Pancreas (tissue), 10 donors: Measurements from ENCODE around the gene LRRC10. TPM values are rescaled to one million over a fixed set of nuclear protein-coding genes. Genes with fewer than 3 reads are reported as not detected.
A peak's percentile ranks its signal among the peaks of the same experiment; 100 is the strongest.

Source experiments
- ATAC-seq, 4 donors: fragments of 200-7000 bp; cut with Tn5 transposase; one replicate each; pipeline versions ENCODE4 v1.8.0 to v1.9.1; 2020; ENCODE audit warnings: mild to moderate bottlenecking in 4 of 4, moderate library complexity in 4 of 4
- DNase-seq, 6 donors: peaks; one replicate each; pipeline ENCODE4 v3.0.0-alpha.2; 2020
- FAIRE-seq: peaks from 2 replicates; lab custom pipeline; 2012; peaks lifted over from hg19 to GRCh38; lab: Jason Lieb, UNC
- H3K27ac ChIP-seq, 4 donors: fragments of 200-600 bp; sonication (generic); 1 replicate in 3 of 4; 2 replicates in 1 of 4; pipeline versions ENCODE4 v1.5.0 to v1.8.0; 2020
- H3K27me3 ChIP-seq, 4 donors: fragments of 200-600 bp; one replicate each; pipeline ENCODE4 v1.8.0; 2021
- H3K36me3 ChIP-seq, 3 donors: fragments of 200-600 bp; sonication (generic) in 1 of 3; one replicate each; pipeline versions ENCODE4 v1.5.0 to v1.8.0; 2020 to 2021
- H3K4me1 ChIP-seq, 3 donors: fragments of 200-600 bp; one replicate each; pipeline ENCODE4 v1.8.0; 2021
- H3K4me3 ChIP-seq, 4 donors: fragments of 200-600 bp; sonication (generic) in 2 of 4; one replicate each; pipeline versions ENCODE4 v1.5.0 to v1.8.0; 2020 to 2021
- H3K9me3 ChIP-seq, 4 donors: fragments of 200-600 bp; one replicate each; pipeline ENCODE4 v1.8.0; 2021
- WGBS, 2 donors: extraction: QIAGEN DNeasy Blood & Tissue Kit; methylation state at CpG; one replicate each; pipeline ENCODE4 v1.1.7; 2013; 5-methylcytosine and 5-hydroxymethylcytosine counted together
- intact Hi-C, 3 donors: fragments of 100-400 bp; cut with DNase I; formaldehyde crosslinking; loops; one replicate each; pipeline versions ENCODE4 v1.11.1 to v1.14.2; 2022
- polyA plus RNA-seq, 2 donors: library from polyadenylated mRNA; stranded (reverse); fragments of 200-250 nt; gene quantifications; one replicate each; pipeline ENCODE4 v1.2.3, GENCODE V29; 2013
- total RNA-seq, 6 donors: library from RNA; stranded (reverse); fragmentation: NEBNext Ultra II Directional in 4 of 6; extraction: Animal tissue kit (Norgen Biotek cat#: 25700) in 4 of 6; gene quantifications; one replicate each; pipeline versions ENCODE4 v1.2.1 to v1.2.4, GENCODE V29; 2021 to 2023
- TF ChIP-seq, protein P1 (sequence below), 4 donors: fragments of 200-600 bp; sonication (generic) in 3 of 4; IDR thresholded peaks; one replicate each; pipeline versions ENCODE4 v1.5.0 to v1.8.0; 2021; ENCODE audit warnings: antibody characterized with exemption in 4 of 4
- donor health status: healthy with polysubstance abuse.
- donor health status: DM: no; HTN: no; CAD: no; lungs with moderate emphysema.
- donor health status: DM: no; HTN: no; CAD: no.
- donor health status: control.
- donor health status: control.
- donor health status: Bipolar disorder and iron deficiency.
- donor health status: DM: yes; HTN: yes; CAD: no.
- donor health status: DM: no; HTN: no; CAD: no.
- donor health status: DM: no; HTN: no; CAD: no.
- donor health status: DM: yes; HTN: yes; CAD: no.

The LRRC10 gene
- total and polyA plus RNA-seq, 8 donors: not detected

DNA sequence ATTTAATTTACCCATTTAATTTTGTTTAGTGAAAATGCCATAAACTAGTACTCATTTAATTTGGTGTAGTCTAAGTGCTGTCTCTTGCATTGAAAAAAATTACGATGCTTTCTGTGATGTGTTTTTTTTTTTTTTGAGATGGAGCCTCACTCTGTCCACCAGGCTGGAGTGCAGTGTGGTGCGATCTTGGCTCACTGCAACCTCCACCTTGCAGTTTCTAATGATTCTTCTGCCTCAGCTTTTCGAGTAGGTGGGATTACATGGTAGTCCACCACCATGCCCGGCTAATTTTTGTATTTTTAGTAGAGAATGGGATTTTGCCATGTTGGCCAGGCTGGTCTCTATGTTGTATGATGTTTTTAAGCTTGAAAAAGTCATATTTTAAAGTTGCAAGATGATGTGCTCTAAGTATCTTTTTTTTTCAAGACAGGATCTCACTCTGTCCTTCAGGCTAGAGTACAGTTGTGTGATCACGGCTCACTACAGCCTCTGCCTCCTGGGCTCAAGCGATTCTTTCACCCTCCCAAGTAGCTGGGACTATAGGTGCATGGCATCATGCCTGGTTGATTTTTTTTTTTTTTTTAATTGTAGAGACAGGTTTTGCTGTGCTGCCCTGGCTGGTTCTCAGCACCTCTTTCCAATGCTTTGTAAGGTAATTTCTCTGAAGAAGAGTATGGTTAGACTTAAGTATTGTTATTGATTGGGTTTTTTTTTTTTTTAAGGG is 8.6 kb downstream of the LRRC10 start:
- intact Hi-C loops: no loop called here
- H3K4me1 ChIP-seq: peaks cover 0 to 5% (median 0%) of the 10 kb centered on the region in 3 donors
- peaks cover 10 to 42% (median 26%) of the 10 kb centered on the region in 3 donors for H3K36me3 ChIP-seq
- FAIRE-seq (no peak), DNase-seq (no peak), ATAC-seq (no peak)
- no peaks in the 10 kb centered on the region for H3K27me3 ChIP-seq
- 92 to 96% methylated on average over 6 of the region's 6 CpGs for WGBS, 2 donors
- TF ChIP-seq, protein P1, sequence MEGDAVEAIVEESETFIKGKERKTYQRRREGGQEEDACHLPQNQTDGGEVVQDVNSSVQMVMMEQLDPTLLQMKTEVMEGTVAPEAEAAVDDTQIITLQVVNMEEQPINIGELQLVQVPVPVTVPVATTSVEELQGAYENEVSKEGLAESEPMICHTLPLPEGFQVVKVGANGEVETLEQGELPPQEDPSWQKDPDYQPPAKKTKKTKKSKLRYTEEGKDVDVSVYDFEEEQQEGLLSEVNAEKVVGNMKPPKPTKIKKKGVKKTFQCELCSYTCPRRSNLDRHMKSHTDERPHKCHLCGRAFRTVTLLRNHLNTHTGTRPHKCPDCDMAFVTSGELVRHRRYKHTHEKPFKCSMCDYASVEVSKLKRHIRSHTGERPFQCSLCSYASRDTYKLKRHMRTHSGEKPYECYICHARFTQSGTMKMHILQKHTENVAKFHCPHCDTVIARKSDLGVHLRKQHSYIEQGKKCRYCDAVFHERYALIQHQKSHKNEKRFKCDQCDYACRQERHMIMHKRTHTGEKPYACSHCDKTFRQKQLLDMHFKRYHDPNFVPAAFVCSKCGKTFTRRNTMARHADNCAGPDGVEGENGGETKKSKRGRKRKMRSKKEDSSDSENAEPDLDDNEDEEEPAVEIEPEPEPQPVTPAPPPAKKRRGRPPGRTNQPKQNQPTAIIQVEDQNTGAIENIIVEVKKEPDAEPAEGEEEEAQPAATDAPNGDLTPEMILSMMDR (IDR thresholded peaks at IDR 0.05): no peak
- H3K27ac ChIP-seq: no peak overlapping the region
- no peaks in the 10 kb centered on the region for H3K9me3 ChIP-seq
- H3K4me3 ChIP-seq: no peak overlapping the region

DNA sequence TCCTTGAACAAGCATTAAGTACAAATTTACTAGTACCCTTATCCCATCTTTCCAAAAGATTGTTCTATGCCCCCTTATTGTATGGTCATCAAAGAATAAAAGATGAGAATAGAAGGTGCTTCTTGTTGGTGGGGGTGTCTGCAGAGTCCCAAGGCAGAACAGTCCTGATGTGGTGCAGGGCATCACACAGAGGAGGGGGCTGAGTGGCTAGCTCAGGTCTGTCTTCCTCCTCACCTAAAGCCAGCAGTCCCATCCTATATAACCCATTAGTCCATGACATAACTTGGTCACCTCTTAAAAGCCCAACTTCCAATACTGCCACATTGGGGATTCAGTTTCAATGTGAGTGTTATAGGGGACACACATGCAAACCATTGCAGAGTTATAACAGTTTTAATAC is 9.9 kb downstream of the LRRC10 start:
- TF ChIP-seq, protein P1 (IDR thresholded peaks at IDR 0.05): no peak
- Histone ChIP-seq H3K4me3 (no peak overlapping the region), H3K27ac (no peak overlapping the region), H3K9me3 (no peaks in the 10 kb centered on the region), H3K27me3 (no peaks in the 10 kb centered on the region), H3K36me3 (peaks cover 14 to 48% (median 30%) of the 10 kb centered on the region in 3 donors), H3K4me1 (peaks cover 0 to 5% (median 0%) of the 10 kb centered on the region in 3 donors)
- DNase-seq: no peak
- no peak for FAIRE-seq
- ATAC-seq: no peak
- intact Hi-C loops: no loop called here

DNA sequence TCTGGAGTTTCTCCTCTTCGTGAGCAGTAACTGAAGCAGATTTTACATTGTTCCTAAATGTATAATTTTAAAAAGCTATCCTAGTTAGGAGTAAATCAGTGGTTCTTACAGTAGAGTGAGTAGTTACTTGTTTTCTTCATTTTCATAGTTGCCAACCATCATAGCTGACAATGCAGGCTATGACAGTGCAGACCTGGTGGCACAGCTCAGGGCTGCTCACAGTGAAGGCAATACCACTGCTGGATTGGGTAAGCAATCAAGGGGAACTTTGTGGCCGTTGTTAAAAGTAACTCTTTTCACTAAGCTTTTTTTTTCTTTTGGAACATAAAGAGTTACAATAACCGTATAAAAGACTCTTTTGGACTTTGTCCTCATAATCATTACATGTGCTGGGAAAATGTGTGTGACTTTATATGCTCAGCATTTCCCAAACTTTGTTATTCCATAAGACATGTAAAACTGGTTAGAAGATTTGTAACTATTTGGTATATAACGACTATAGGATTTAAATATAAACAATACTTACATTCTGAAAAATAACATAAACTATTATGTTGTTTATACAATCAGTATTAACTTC is 12.4 kb downstream of the LRRC10 start:
- DNase-seq (no peak), FAIRE-seq (peak; percentile 53), ATAC-seq (peak in 1 of 4 donors; percentile 55)
- no peak overlapping the region for H3K4me3 ChIP-seq
- peaks cover 0 to 5% (median 0%) of the 10 kb centered on the region in 3 donors for H3K4me1 ChIP-seq
- TF ChIP-seq, protein P1 (IDR thresholded peaks at IDR 0.05): no peak
- WGBS, 2 donors: 27 to 35% methylated on average over 4 of the region's 4 CpGs
- peaks cover 14 to 63% (median 39%) of the 10 kb centered on the region in 3 donors for H3K36me3 ChIP-seq
- no peaks in the 10 kb centered on the region for H3K9me3 ChIP-seq
- no peak overlapping the region for H3K27ac ChIP-seq
- intact Hi-C loops: no loop called here
- H3K27me3 ChIP-seq: no peaks in the 10 kb centered on the region

DNA sequence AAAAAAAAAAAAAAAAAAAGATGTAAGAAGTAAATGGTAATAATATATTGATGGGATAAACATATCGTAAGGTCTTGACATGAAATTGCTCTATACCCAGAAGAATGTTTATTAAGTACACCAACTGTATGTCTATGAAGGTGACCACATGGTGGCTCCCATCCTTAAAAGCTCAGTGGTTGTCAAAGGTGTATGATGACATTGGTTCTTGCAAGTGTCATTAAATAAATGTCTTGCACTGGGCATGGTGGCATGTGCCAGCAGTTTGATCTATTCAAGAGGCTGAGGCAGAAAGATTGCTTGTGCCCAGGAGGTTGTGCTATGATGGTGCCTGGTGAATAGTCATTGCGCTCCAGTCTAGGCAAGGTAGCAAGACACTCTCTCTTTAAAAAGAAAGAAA is 15.0 kb downstream of the LRRC10 start:
- Histone ChIP-seq H3K36me3 (peaks cover 11 to 79% (median 51%) of the 10 kb centered on the region in 3 donors), H3K27me3 (no peaks in the 10 kb centered on the region), H3K27ac (no peak overlapping the region), H3K4me1 (peaks cover 0 to 5% (median 0%) of the 10 kb centered on the region in 3 donors), H3K4me3 (no peak overlapping the region), H3K9me3 (no peaks in the 10 kb centered on the region)
- TF ChIP-seq, protein P1 (IDR thresholded peaks at IDR 0.05): no peak
- no peak for FAIRE-seq
- no peak for DNase-seq
- intact Hi-C loops: no loop called here
- ATAC-seq: no peak
- WGBS, 2 donors: 98 to 100% methylated on average over 2 of the region's 2 CpGs

DNA sequence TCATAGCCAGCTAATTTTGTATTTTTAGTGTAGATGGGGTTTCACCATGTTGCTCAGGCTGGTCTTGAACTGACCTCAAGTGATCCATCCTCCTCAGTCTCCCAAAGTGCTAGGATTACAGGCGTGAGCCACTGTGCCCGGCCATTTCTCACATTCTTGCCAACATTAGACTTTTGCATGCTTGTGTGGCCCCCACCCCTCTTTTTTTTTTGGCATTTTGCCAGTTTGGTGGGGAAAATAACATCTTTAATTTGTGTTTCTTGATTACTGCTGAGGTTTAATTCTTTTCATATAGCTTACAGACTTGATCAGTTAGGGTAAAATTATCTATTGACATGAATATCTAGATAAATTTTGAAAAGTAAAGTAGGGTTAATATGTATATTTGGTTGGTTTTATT is 21.6 kb downstream of the LRRC10 start:
- H3K4me3 ChIP-seq: no peak overlapping the region
- intact Hi-C loops: no loop called here
- no peak for DNase-seq

More for the DNA sequence above, 21.6 kb downstream of the LRRC10 start:
- no peak overlapping the region for H3K27ac ChIP-seq
- FAIRE-seq (no peak), ATAC-seq (no peak)
- peaks cover 3 to 67% (median 46%) of the 10 kb centered on the region in 3 donors for H3K36me3 ChIP-seq
- 89 to 92% methylated on average over 2 of the region's 2 CpGs for WGBS, 2 donors
- TF ChIP-seq, protein P1 (IDR thresholded peaks at IDR 0.05): no peak
- H3K27me3 ChIP-seq: no peaks in the 10 kb centered on the region
- peaks cover 0 to 7% (median 0%) of the 10 kb centered on the region in 3 donors for H3K4me1 ChIP-seq
- no peaks in the 10 kb centered on the region for H3K9me3 ChIP-seq
